NCI-H82 (cell line): ENCODE measurements around the gene TXNRD3.
"Not testable (repeated sequence)": the region's sequence is repeated elsewhere in the genome, so short reads cannot be mapped to it uniquely, and the experiment has no call there.

ENCODE experiments used
- DNase-seq: peaks from one replicate; lab custom pipeline; 2025; lab: John Stamatoyannopoulos, UW

Gene TXNRD3

DNA sequence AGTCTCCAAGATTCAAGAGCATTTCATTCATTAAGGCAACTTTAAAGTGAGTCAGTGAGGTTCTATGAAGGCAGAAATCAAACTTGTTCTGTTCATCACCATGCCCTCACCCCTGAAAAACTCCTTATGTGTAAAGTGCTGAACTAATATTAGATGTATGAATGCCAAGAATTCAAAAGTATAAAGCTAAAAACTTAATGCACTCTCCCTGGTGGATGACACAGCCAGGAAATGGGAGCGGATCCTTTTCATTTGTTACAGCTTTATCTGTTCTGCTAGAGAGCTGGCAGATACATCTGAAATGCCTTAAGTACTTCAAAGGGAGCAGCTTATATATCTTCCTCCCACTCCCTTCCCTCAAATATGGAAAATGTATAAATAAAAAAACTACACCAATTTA, 8.2 kb downstream of the TXNRD3 start:
- no peak for DNase-seq

DNA sequence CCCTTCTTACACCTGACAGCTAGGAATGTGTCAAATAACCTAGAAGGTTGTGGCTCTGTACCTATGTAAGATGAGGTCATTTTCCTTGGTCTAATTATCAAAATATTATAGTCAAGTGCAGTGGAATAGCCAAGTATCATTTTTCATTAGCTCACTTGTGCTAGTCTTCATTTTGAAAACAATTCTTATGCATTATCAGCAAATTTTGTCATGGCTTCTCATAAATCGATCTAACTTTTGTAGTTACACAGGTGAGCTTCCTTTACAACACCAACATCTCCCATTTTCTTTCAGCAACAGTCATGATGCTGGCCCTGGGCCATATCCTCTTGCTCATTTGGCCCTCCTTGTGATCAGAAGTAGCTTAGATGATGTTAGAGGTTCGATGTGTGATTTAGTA, 10.3 kb downstream of the TXNRD3 start:
- DNase-seq = no peak

- no peak for DNase-seq
Measured at GRCh38 chr3:126638790-126639189, 16.1 kb downstream of the TXNRD3 start.

- no peak for DNase-seq
Measured at GRCh38 chr3:126636436-126636835, 18.5 kb downstream of the TXNRD3 start.

DNA sequence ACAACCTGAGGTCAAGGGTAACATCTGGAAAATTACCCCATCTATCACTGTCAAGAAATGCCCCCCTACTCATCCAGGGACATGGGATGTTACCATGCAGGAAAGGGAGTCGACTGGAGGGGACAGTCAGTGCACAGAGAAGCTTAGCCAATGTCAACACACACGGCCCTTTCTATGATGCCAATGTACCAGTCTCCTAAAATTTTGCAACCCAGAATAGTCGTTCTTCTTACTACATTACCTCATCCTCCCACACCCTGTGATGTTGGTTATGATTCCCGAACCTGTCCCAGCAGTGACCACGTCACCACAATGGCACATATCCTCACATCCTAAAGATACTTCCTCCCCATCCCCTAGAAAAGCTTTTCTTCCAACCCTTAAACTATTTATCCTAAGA, 20.1 kb downstream of the TXNRD3 start:
- DNase-seq = no peak

- DNase-seq = no peak
Measured at GRCh38 chr3:126630020-126630419, 24.9 kb downstream of the TXNRD3 start.

GRCh38 chr3:126625735-126626134, 29.2 kb downstream of the TXNRD3 start:
- DNase-seq = not testable (repeated sequence)

- DNase-seq = no peak
Measured at GRCh38 chr3:126622694-126623093, 32.2 kb downstream of the TXNRD3 start.

GRCh38 chr3:126621627-126622345, 33.1 kb downstream of the TXNRD3 start:
- DNase-seq = no peak

DNA sequence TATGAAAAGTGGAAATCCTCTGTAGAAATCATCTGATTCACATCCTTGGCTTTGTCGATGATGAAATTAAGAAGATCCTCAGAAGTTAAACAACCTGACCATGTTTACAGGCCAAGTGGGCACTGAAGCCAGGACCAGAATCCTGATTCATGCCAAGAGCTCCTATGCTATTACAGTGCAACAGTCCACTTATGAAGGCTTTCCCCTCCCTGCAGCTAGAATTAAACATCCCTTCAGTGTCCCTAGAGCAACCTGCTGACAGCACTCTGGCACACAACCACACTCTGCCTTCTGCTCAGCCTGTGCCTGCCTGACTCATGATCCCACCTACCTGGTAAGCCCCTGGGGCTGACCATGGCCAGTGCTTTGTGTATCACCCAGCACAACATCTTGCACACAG, 33.8 kb downstream of the TXNRD3 start:
- no peak for DNase-seq

DNA sequence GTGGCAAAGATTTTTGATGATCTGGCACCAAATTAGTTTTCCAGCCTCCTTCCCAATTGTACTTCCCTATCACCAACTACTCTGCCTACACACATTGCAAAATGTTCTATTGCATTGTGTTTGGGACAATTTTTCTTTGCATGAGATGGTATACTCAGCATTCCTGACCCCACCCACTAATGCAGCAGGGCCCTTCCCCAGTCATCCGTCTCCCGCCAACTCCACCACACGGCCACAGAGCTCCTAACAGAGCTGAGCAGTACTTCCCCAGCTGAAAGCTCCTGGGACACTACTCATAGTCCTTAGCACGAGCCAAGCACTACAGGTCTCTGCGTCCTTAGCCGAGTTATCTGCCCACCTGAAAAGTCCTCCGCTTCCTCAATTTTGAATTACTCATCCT, 34.2 kb downstream of the TXNRD3 start:
- no peak for DNase-seq

DNA sequence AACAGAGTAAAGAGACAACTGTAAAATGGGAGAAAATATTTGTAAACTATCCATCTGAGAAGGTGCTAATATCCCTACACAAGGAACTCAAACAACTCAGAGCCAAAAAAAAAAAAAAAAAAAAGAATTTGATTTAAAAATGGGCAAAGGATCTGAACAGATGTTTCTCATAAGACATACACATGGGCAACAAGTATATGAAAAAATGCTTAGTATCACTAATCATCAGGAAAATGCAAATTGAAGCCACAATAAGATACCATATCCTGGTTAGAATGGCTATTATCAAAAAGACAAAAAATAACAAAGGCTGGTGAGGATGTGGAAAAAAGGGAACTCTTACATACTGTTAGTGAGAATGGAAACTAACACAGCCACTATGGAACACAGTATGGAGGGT, 36.2 kb downstream of the TXNRD3 start:
- no peak for DNase-seq

GRCh38 chr3:126618021-126618420, 36.9 kb downstream of the TXNRD3 start:
- DNase-seq = no peak

- no peak for DNase-seq
Measured at GRCh38 chr3:126617571-126617970, 37.4 kb downstream of the TXNRD3 start.

DNA sequence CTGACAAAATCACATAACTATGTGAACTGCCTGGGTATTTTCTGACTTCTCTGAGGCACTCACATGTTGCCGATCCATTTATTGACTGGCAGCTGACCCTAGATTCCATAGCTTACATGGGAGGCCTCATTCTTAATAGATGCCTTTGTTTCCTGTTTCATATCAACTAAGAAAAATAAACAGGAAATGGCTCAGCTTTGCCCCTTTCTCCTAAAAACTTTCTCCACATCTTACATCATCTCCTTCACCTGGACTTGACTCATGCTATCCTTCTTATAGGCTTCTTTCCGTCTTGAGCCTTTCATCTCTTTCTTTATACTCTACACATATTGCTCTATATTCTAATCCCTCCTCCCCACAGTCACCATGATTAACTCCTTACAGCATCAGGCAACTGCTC, 38.0 kb downstream of the TXNRD3 start:
- no peak for DNase-seq

DNA sequence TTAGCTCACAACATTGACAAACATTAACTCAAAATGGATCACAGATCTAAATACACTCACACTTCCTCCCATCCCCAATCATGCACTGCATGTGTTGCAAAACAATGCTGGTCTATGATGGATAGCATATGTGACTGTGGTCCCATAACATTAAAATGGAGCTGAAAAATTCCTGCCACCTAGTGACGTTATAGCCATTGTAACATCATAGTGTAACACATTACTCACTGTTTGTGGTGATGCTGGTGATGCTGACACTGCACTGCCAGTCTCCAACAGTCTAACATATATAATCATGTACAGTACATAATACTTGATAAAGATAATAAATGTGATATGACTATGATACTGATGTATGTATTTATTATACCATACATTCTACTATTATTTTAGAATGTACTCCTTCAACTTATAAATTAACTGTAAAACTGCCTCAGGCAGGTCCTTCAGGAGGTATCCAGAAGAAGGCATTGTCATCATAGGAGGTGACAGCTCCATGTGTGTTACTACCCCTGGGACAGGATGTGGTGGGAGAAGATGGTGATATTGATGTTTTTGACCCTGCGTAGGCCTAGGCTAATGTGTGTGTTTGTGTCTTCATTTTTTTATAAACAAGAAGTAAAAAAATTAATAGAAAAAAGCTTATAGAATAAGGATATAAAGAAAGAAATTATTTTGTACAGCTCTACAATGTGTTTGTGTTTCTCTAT, 41.3 kb downstream of the TXNRD3 start:
- no peak for DNase-seq

GRCh38 chr3:126612479-126613205, 42.3 kb downstream of the TXNRD3 start:
- no peak for DNase-seq

DNA sequence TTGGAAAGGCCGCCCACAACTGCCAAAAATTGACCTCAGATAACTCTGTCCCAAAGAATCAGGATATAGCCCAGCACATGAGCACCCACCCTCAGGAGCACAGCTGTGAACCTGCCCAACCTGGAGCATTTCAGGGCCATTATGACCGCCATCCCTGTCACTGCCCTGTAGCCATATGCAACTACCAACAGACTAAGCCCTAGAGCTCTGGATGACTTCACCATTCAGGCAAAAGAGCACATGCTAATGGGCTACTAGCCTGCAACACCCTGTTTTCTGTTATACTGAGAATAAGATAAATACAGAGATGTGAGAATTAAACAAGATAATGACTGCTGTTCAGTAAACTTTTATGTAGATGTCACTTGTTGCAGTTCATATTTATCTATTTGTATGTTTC, 45.0 kb downstream of the TXNRD3 start:
- DNase-seq = no peak

GRCh38 chr3:126607214-126607908, 47.6 kb downstream of the TXNRD3 start:
- no peak for DNase-seq

- no peak for DNase-seq
Measured at GRCh38 chr3:126606001-126606400, 48.9 kb downstream of the TXNRD3 start.

DNA sequence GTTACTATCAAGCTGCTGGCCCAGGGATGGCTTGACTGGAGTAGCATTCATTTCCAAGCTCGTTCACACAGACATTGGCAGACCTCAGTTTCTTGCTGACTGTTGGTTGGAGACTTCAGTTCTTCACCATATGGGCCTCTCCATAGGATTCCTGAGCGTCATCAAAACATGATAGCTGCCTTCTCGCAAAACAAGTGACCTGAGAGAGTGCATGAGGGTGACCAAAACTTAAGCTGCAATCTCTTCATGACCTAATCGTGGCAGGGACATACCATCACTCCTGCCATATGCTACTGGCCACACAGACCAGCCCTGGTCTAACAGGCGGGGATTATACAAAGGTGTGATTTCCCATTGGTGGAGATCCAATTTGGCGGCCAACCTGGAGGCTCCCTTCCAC, 50.2 kb downstream of the TXNRD3 start:
- DNase-seq = no peak

DNA sequence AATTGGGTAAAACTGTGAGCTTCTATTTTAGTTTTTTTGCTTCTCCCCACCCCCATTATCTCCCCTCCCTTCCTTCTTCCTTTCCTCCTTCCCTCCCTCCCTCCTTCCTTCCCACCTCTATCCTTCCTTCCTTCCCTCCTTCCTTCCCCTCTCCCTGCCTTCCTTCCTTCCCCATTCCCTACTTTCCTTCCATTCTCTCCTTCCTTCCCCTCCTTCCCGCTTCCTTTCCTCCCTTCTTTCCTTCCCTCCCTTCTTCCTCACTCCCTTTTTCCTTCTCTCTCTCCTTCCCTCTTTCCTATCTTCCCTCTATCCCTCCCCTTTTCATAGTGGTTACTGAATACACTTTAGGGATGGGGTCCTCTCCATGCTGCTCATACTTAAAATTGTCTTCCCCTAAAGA, 55.8 kb downstream of the TXNRD3 start:
- DNase-seq = no peak

- not testable (repeated sequence) for DNase-seq
Measured at GRCh38 chr3:126595479-126595878, 59.4 kb downstream of the TXNRD3 start.
